KBM-7 (cell line): ENCODE results near the gene PARK7.
"Not testable (repeated sequence)": the region's sequence is repeated elsewhere in the genome, so short reads cannot be mapped to it uniquely, and the experiment has no call there.

Experiments
- DNase-seq: peaks from one replicate; pipeline ENCODE4 v3.0.0-alpha.2; 2015
- in situ Hi-C: fragments of 300-500 bp; cut with MboI; formaldehyde crosslinking; loops from 2 replicates; pipeline ENCODE4 v1.14.3; 2020; ENCODE audit warnings: low sequenced_read_pairs, low pct_unique_long_range_greater_than_20kb, mixed read lengths

The PARK7 gene

DNA sequence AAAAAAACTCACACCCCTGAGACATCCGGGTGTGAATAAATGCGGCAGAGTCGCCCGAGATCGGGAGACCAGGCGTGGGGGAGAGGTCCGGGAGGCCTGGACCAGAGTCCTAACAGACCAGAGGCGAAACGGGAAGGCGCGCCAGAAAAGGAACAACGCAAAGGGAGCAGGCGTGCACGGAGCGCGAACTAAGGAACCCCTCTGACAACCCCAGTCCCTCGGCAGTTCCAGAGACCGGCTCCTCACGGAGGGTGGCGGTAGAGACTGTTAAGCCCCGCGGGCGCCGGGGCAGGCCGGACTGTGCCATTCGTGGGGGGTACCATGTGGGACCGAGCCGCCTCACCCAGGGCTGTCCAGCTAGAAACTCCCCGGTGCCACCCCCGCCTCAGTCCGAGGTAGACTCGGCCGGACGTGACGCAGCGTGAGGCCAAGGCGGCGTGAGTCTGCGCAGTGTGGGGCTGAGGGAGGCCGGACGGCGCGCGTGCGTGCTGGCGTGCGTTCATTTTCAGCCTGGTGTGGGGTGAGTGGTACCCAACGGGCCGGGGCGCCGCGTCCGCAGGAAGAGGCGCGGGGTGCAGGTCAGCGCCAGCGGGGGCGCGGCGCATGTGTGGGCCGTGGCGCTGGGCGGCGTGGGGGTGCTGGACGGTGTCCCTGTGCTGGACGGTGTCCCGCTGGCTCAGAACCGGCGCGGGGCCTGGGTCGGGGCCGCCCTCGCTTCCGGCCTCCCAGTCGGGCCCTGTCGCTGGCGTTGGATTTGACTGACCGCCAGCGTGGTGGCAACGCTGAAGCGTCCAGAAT is at the start of gene PARK7:
TSS of gene PARK7 (plus strand) at position 496 of the 798 bp plus-strand sequence. CDS start 1,075 bp downstream, outside the sequence.
- in situ Hi-C loops, result no loop called here
- DNase-seq, result peak; percentile 100

DNA sequence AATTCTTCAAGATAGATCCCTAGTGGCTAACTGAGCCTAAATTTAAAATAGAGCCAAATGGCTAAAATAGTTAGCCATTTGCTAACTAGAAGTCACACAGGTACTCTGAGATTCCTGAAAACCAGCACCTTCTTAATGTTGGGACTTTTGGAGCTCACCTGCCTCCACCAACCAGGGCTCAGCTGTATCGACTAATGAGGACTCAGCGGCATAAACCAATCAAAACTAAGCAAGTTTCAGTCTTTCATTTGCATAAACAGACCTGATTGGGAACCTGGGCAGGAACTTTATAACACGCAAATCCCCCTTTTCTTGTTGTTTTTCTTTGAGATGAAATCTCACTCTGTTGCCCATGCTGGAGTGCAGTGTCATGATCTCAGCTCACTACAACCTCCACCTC is 49.4 kb upstream of the PARK7 start:
- in situ Hi-C loops, result no loop called here
- no peak for DNase-seq

DNA sequence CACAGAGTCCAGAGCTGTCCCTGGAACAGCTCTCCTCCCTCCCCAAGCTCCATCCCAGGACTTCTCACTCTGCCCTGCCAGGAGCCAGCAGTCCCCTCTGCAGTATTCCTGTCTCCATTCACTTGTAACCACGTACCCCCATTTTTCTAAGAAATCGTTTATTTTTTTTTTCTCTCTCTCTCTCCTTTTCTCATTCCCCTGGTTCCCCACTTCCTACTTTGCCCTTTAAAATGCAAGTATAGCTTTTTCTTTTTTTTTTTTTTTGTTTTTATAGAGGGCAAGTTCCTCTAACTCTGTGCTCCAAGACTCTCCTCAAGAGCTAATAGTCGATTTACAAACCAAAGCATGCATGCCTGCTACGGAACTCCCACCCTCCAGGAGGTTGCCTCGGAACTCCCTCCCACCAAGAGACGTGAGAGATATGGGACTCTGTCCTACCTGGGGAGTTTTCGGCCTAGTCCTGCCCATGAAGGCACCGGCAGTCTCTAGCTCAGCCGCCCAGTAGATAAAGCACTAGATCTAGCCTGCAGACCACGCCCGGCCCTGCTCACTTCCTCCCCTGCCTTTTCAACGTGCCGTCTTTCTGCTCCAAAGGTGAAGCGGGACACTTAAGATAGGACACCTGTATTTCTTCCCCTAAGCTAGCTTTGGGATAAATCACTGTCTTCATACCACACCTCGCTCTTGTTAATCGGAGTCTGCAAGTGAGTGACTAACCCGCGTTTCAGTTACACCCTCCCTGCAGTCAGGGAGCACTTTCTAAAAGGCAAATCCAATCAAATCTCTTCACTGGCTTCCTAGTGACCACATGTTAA is 48.6 kb upstream of the PARK7 start:
- in situ Hi-C loops, result no loop called here
- no peak for DNase-seq

DNA sequence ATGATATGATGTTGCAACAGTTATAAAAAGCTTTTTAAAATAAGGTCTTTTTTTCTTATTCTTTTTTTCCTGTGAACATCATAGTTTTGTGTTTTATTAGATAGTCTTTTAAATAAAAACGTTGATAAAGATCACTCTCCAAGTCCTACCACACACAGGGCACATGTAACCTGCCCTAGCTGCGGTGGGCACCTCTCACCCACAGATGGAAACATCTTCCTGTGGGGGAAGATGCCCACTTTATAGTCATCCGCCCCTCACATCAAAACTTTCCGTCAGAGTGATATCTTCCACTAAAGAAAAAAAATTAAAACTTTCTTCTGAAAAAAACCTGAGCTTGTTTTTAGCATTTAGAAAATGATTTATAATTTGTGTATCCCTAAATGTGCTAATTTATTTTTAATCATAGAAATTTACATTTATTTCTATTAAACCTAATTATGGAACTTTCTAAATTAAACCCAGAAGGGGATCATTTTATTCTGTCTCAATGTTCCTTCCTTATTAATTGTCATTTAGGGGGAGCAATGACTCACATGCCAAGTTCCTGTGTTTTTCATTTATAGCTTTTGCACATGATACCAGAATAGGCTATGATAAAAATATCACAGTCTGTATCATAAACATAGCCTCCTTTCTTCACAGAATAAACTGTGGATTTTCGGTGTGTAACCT is 45.5 kb upstream of the PARK7 start:
- no peak for DNase-seq
- in situ Hi-C loops, result no loop called here

DNA sequence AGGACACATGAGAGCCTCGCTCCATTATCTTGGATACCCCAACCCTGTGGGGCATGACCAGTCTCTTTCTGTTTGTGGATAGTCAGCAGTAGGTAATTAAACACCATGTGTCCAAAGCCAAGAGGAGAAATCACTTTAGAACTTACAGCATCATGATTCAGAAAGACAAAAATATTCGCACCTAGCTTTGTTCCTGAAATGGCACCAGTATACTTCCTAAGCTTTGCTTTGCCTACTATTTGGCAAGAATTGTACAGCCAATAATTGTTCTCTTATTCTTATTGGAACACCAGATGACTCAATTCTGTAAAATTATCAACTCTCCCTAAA is 45.0 kb upstream of the PARK7 start:
- no peak for DNase-seq
- in situ Hi-C loops, result no loop called here

DNA sequence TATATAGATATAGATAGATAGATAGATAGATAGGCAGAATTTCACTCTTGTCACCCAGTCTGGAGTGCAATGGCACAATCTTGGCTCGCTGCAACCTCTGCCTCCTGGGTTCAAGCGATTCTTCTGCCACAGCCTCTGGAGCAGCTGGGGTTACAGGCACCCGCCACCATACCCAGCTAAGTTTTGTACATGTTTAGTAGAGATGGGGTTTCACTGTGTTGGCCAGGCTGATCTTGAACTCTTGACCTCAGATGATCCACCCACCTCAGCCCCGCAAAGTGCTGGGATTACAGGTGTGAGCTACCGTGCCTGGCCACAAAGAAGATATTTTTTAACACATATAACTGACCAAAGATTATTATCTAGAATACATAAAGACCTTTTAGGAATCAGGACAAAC is 43.5 kb upstream of the PARK7 start:
- DNase-seq, in situ Hi-C loops: not testable (repeated sequence)

DNA sequence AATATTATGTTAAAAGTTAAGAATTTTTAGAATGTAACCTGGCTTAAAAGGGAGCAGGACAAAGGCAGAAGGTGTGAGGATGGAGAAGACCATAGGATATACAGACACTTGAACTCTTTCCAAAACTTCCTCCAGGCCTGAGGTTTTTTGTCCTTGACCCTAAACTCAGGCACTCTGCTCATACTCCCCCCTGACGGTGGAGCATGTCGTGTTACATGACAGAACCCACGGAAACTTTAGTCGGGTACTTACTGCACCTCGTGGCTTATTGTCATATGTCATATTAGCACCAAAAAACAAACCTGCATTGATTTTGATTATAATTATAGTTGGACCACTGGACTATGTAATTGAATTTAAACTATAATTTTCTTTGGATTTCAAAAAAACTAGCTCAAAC is 41.6 kb upstream of the PARK7 start:
- in situ Hi-C loops, result no loop called here
- no peak for DNase-seq

DNA sequence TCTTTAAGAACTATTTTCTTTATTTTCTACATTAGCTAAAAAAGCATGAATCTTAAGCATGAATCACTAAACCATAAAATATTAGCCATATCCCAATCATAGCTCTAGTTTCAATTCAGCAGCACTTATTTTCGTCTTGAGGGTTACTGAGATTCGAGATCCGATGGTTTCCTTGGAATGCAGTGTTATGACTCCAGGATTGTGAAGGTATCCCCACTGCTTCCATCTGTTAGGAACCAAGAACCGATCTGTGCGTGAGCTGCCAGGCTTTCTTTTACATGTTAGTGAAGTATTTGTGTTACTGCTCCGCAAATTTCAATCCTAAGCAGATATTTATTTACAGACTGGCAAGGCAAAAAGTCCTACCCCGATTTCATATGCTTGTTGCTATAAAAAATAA is 39.7 kb upstream of the PARK7 start:
- DNase-seq, result no peak
- in situ Hi-C loops, result no loop called here

DNA sequence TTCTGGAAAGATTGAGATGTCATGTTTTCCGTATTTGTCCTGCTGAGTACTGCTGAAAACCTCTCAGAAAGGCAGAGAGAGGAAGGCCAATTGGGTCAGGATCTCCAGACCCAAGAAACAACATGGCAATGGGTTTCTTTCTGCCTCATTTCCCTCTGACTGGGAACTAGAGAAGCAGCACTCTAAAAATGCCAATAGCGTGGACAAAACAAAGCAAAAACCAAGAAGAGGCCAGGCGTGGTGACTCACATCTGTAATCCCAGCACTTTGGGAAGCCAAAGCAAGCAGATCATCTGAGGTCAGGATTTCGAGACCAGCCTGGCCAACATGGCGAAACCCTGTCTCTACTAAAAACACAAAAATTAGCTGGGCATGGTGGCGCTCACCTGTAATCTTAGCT is 39.2 kb upstream of the PARK7 start:
- no peak for DNase-seq
- in situ Hi-C loops, result no loop called here

DNA sequence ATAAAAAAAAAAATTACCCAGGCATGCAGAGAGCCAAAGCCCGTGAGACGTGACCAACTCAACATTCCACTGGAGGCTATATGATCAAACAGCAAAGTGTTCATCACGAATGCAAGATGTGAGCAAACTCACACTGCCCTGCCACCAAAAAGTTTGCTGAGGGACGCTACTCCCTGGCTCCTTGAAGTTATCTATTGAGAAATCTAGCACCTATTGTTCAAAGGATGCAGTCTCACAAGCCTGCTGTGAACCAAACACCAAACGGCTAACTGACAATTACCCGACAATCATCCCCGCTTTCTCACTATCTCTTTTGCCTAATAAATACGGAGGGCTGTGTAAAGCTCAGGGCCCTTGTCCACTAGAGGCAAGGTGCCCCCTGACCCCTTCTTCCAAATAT is 34.5 kb upstream of the PARK7 start:
- in situ Hi-C loops, DNase-seq: not testable (repeated sequence)

DNA sequence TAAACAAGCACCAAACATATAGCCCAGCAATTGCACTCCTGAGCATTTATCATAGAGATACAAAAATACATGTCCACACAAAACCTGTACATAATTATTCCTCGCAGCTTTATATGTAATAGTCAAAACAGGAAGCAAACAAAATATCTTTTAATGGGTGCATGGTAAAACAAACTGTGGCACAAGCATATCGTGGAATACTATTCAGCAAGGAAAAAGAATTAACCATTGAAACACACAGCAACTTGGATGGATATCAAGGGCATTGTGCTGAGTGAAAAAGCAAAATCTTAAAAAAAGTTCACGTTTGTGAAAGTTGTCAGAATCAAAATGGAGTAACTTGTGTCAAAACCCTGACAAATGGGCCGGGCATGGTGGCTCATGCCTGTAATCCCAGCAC is 33.3 kb upstream of the PARK7 start:
- in situ Hi-C loops, result no loop called here
- no peak for DNase-seq

DNA sequence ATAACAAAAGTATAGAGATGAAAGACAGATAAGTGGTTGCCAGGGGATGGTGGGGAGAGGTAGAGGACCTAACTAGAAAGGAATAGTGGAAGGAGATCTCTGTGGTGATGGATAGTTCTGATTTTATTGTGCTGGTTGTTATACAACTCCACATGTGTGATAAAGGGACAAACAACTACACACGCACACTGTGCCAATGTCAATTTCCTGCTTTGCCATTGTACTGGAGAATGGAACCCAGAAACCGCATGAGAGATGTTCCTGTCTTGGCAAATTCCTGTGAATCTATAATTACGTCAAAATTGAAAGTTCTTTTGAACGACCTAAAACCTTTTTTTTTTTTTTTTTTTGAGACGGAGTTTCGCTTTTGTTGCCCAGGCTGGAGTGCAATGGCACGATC is 31.9 kb upstream of the PARK7 start:
- DNase-seq, result no peak
- in situ Hi-C loops, result no loop called here

DNA sequence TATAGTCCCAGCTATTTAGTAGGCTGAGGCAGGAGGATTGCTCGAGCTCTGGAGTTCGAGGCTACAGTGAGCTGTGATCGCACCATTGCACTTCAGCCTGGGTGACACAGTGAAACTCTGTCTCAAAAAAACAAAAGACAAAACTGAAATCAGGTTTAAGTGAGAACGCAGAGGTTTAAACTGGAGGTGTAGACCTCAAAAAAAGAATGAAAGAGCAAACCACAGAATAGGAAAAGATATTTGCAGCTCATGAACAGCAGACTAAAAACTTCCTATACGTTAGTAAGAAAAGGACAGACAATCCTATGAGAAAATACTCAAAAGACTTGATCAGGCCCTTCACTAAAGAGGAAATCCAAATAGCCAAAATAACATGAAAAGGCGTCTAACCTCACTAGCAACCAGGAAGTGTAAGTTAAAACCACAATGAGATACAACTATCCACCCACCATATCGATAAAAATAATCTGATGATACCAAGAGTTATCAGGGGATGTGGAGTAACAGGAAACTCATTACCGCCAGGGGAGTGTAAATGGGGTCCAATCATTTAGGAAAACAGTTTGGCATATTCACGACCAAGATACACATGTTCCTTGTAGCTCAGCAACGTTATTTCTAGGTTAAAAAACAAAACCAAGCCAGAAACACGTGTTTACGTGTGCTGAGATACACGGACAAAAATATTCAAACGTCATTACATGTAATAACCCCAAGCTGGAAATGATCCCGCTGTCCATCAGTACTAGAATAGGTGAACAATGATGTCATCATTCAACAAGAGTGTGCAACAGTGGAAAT is 30.7 kb upstream of the PARK7 start:
- DNase-seq, result peak; percentile 27
- in situ Hi-C loops, result no loop called here

DNA sequence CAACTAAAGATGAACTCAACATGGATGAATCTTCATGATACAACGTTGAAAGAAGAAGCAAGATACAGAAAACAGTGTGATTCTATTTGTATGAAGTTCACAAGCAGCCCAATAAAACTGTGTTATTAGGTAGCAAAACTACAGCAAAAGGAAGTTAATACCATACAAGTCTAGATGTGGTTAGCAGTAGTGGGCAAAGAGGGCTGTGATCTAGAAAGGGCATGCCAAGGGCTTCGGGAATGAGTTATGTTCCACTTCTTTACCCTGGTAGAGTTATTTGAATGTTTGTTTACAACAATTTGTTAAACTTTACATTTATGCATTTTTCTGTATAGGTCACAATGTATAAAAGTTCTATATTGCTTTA is 30.1 kb upstream of the PARK7 start:
- no peak for DNase-seq
- in situ Hi-C loops, result no loop called here

DNA sequence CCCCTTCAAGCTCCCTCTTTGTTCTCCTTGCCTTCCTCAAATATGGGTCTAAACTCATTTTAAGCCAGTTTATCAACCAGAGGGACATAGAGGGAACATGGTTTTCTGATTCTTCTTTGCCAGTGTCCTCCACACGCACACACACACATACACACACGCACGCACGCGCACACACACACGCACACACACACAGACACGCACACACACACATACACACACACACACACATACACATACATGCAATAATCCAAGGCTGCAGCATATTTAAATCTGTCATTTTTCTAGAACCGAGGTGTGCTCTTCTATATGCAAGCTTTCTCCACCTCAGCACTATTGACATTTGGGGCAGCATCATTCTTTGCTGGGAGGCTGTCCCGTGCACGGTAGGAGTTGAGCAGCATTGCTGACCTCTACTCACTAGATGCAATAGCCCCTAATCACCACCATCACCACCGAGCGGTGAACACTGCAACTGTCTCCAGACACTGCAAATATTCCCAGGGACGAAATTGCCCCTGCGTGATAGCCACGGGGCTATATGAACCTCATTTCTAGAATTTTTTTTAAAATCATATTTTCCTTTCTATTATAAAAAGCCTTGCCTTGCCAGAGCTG is 28.9 kb upstream of the PARK7 start:
- no peak for DNase-seq
- in situ Hi-C loops, result no loop called here

DNA sequence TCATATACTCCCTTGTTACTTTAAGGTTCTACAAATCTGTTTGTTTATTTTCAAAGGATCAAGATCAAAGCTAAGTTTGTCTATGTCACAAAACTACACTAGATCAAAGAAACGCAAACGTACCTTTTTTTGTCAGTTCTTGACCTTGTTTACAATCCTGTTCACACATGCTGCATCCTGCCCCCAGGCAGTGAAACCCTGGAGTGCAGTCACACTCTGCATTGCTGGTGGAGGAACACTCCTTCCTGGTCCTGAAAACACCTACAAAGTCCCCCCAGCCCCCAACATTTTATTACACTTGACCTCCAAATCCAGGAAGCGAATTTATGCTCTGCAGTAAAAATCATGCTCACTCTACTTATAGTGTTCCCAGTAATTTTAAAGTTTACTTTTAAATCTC is 23.4 kb upstream of the PARK7 start:
- no peak for DNase-seq
- in situ Hi-C loops, result no loop called here

DNA sequence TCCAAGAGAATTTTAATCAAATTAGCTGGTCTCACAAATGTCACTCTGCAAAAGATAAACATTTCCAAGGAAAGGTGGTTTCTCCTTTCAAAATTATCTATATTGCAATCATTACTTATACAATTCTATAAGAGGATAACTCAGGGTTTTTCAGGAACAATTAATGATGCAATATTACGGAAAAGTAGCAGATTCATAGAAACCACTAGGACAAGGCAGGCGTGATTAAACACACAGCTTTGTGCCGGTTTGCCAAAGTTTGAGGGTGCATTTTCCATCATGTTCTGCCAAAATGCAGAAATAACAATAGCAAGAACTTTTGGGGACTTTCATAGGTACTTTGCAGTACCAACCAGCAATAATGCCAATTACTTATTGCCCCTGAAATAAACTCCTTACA is 21.5 kb upstream of the PARK7 start:
- in situ Hi-C loops, result no loop called here
- DNase-seq, result no peak

DNA sequence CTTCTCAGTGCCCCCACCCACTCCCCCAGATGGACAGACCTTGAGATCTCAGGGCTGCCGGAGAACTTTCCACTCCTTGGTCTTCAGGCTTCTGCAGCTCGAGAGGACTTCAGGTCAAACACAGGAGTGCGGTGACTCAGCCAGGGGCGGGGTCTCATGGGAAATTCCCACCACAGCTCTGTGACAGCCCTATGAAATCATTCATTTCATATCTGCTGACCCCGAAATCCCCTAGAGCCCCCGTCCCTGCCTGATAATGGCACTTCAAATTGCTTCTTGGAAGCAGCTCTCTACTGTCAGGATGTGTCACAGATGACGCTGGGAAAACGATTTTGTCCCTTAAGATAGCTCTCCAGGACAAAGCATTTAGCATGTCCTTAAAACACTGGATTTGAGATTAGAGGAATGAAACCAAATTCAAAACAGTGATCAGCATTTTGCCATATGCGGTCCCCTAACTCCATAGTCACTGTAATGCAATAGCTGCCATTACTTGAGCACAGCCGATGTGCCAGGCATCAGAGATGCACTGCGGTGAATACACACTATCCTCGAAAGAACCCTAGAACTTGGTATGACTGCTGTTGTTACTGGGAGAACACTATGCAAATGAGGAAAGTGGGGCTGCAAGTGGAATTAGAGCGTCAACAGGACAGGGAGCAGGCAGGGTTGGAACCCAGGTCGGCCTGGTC is 20.6 kb upstream of the PARK7 start, which contains the start of gene TNFRSF9:
TSS of gene TNFRSF9 (minus strand) at position 95 of the 692 bp plus-strand sequence. CDS start 845 bp downstream, outside the sequence.
- in situ Hi-C loops, result no loop called here
- no peak for DNase-seq
